GM21825 (cell line): ENCODE data around the gene HCFC1.

Experiments
- ATAC-seq: cut with Tn5 transposase; IDR thresholded peaks from one replicate; pipeline ENCODE4 v1.9.1; 2021; ENCODE audit warnings: mild to moderate bottlenecking, moderate library complexity; ENCODE audit not compliant: unreplicated experiment

The HCFC1 gene

DNA sequence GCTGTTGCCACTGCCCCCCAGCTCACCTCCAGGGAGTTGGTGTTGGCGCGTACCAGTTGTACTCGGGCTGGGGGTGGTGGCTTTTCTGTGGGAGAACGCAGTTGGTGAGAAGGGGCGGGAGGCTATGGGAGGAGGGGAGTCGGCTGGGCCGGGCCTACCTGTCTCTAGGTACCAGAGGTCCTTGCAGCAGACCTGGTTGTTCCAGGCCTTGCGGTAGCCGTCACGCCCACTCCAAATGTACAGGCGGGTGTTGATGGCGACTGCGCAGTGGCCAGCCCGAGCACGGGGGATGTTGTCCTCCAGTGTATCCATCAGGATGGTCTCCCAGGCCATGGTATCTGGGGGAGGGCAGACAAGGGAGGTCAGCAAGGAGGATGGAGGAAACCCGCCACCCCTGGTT, 11.5 kb downstream of the HCFC1 start:
- ATAC-seq: no peak

- no peak for ATAC-seq
Measured at GRCh38 chrX:153959649-153960048, 12.0 kb downstream of the HCFC1 start.

- no peak for ATAC-seq
Measured at GRCh38 chrX:153958605-153959004, 13.0 kb downstream of the HCFC1 start.

DNA sequence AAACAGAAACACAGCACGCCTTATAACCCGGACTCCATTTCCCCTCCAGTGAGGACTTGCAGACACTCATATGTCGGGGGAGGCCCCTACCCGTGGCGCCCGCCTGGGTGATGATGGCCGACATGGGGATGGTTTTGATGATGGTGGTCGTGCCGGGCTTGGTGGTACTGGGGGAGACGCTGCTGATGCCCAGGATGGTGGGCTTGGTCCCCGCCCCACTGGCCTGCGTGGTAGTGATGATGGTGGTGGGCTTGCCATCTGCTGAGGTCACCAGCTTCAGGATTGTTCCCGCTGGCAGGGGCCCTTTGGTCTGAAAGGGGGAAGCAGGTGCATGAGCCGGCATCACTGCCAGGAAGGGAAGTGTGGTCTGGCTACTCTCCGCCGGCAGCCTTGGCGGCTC, 14.4 kb downstream of the HCFC1 start:
- ATAC-seq: no peak

DNA sequence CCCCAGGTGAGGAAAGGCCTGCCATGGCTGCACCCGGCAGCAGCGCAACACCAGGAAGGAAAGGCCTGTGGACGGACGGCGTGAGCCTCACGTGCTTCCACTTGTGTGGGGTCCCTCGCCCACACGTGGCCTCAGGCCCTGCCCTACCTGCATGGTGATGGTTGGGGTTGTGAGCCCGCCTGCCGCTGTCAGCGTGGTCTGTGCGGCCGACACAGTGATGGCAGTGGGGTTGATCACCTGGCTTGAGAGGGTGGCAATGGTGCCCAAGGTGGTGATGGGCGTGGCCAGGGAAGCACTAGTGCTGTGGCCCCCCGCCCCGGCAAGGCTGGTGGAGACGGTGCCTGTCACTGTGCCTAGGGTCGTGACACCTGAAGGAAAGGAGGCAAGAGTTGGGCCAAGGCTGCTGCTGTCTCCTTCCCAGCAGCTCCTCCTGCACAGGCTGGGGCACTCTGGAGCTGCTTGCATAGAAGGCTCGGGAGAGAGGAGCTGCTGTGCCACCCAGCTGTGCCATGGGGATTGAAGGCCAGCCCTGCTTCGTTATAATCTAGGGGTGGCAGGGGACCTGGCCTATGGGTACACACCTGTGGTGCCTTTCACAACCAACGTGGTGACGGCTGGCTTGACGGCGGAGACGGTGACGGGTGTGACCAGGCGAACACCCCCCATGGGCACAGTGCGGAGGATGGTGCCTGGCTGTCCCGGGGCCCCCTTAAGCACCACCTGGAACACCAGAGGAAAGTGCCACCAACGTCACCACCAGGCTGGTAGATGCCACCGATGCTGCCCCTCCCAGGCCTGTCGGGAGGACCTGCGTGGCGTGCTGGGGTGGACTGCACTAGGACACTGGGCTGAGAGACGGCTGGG, 15.3 kb downstream of the HCFC1 start:
- no peak for ATAC-seq

DNA sequence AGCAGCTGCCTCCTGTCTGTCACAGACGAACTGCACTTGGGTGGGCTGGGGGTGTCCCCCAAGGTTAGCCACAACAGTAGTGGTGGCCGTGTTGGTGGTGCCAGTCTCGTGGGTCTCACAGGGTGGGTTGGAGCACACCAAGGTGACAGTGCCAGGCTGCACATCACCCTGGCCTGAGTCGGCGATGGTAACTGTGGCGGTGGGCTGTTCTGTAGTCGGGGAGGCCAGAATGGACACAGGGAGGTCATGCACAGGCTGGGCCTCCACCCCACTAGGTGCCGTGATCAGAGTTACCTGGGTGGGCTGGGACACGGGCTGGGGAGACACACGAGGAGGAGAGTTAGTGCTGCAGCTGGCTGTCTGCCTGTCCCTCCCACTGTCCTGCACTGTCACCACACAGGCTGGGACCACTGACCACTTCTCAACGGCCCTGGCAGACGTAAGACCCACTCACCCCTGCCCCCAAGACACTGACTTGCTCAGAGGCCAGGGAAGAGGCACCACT, 16.3 kb downstream of the HCFC1 start:
- ATAC-seq: no peak

DNA sequence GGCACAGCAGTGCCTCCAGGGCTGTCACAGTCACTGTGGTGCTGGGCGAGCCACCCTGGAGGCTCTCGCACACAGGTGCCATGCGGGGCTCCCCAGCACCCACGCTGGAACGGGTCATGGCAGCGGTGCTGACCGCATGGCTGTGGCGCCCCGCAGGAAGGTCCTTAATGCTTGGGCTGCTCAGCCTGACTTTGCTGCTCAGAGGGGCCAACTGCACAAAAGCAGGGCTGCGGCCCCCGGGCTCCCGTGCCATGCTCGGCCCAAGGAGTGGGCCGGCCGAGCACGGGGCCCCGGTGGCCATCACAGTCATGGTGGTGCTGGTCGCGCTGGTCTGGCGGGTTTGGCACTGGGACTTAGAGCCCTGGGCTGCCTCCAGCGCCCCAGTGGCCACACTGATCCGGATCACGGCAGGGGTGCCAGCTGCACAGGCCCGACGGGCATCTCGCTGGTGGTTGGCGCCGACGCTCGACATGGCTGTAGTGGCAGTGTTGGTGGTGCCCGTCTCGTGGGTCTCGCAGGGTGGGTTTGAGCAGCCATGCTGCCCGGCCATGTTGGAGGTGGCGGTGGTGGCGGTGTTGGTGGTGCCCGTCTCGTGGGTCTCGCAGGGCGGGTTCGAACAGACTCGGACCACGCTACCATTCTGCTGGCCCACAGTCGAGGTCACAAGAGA, 16.9 kb downstream of the HCFC1 start:
- no peak for ATAC-seq

DNA sequence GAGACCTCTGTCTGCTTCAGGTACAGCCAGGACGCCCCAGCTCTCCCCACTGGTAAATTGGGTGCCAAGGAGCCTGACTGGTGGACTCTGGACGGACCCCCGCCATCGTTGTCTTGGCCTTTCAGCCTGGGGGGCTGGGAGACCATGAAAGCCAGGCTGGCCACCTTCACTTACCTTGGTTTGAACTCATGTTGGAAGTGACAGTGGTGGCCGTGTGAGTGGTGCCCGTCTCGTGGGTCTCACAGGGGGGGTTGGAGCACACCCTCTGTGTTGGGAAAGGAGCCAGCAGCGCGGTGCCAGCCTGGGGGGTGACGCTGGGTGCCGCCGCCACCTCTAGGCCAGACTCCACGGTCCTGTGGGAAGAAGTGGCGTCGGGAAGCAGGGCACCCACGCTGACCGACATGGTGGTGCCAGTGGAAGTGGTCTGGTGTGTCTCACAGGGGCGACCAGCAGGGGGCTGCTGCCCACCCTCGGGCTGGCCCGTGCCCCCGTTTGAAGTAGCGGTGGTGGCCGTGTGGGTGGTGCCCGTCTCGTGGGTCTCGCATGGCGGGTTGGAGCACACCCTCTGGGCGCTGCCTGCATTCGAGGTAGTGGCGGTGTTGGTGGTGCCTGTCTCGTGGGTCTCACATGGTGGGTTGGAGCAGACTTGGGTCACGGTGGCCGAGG, 17.6 kb downstream of the HCFC1 start:
- no peak for ATAC-seq

GRCh38 chrX:153953342-153953830, 18.2 kb downstream of the HCFC1 start:
- no peak for ATAC-seq

DNA sequence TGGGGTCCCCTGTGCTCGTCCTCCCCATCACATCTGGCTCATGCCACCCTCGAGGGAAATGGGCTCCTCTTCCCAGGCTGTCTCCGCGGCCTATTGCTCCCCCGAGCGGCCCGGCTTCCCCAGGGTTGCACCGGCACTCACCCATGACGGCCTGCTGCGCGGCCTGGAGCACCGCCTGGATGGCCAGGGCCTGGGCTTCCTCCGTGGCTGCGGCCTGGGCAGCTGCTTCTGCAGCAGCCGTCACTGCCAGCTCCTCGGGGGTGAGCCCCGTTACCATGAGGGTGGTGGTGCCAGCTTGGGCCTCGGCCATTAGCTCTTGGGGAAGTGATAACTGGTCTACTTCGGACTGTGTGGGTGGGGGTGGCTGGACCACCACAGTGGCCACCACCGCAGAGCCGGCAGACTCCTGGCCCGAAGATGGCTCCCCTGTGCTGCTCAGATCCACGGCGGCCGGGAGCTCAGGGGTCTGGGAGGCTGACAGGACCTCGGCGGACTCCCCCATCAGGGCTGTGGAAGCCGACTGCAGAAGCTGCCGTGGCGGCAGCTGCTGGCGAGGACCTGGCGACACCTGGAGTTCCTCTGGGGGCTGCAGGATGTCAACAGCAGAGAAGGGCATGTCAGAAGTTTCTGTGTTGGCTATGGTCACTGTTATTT, 19.1 kb downstream of the HCFC1 start:
- no peak for ATAC-seq

DNA sequence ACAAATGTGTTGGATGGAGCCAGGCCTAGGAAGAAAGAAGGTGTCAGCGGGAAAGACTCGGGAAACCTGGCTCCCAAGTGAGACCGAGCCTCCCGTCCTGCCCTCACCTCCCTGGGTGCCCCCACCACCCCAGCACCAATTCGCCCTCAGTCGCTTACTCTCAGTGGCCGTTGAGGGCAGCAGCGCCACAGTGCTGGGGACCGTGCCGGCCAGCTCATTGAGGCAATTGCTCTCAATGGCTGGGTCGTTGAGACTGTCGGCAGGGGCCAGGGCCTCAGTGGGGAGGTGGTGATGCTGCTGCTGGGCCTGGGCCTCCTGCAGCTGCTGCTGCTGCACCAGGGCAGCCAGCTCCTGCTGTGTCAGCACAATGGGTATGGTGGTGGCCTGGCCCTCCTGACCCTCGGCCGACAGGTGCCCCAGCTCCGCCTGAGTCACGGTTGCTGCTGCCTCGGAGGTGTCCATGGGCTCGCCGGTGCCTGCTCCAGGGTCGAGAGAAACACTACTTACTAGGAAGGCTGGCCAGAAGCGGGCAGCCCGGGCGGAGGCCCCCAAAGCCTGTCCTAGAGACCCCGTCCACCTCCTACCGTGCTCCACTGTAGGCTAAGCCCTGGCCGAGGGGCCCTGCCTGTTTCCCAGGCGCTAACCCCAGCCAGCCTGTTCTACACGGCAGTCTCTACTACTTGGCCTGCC, 19.8 kb downstream of the HCFC1 start:
- ATAC-seq: no peak

DNA sequence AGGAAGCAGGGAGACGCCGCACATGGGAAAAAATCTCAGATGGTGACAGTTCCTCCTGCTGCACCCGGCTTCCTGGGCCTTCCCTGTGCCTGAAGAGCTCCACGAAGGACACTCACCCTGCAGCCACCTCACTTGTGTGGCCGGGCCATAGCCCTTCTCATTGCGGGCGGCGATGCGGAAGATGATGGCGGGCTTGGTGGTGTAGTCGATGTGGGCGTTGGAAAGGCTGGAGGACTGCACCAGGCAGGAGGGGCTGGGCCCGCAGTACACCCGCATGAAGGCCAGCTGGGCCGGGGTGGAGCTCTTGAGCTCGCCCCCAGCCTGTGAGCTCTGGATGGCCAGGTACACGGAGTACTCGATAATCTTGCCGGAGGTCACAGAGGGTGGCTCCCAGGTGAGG, 21.5 kb downstream of the HCFC1 start:
- ATAC-seq: no peak

DNA sequence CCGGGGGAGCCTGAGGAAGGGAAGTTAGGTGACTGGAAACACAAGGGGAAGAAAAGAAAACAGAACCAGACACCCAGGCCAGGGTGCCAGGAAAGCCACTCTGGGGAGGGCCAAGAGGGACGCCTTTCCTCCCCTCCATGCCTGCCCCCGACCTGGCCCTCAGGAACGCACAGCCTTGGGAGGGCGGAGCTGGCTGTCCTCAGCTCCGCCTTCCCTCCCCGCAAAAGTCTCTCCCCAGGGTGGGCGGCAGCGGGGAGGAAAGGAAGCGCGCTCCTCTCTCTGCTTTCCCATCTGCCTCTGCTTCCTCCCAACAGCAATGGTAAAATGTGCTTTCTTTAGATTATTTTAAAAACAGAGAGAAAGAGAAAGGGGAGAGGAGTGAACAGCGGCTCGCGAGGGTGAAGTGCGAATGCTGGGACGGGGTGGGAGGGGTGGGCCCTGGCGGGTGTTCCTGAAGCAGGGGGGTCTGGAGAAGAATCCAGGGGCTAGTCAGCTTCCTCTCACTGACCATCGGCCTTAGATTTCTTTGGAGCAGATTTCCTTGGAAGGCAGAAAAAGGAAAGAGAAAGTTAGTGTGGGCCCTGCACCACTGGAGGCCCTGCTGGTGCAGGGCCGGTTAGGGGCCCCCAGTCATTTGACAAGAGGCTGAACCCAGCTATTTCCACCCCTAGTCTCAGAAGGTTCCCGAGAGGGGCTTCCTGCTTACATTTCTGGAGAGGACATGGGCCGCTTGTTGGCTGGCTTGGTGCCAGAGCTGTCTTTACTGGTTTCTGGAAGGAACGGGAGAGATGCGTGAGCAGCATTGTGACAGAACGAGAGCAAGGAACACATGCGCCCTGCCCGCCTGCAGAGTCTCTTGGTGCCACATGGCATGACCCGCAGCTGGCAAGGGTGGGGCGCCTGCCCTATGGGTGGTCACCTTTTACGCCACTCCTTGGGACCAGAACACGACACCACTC, 22.5 kb downstream of the HCFC1 start:
- ATAC-seq: no peak

- no peak for ATAC-seq
Measured at GRCh38 chrX:153948002-153948466, 23.6 kb downstream of the HCFC1 start.

- ATAC-seq: peak; percentile 70
Measured at GRCh38 chrX:153947009-153947769, 24.4 kb downstream of the HCFC1 start.

DNA sequence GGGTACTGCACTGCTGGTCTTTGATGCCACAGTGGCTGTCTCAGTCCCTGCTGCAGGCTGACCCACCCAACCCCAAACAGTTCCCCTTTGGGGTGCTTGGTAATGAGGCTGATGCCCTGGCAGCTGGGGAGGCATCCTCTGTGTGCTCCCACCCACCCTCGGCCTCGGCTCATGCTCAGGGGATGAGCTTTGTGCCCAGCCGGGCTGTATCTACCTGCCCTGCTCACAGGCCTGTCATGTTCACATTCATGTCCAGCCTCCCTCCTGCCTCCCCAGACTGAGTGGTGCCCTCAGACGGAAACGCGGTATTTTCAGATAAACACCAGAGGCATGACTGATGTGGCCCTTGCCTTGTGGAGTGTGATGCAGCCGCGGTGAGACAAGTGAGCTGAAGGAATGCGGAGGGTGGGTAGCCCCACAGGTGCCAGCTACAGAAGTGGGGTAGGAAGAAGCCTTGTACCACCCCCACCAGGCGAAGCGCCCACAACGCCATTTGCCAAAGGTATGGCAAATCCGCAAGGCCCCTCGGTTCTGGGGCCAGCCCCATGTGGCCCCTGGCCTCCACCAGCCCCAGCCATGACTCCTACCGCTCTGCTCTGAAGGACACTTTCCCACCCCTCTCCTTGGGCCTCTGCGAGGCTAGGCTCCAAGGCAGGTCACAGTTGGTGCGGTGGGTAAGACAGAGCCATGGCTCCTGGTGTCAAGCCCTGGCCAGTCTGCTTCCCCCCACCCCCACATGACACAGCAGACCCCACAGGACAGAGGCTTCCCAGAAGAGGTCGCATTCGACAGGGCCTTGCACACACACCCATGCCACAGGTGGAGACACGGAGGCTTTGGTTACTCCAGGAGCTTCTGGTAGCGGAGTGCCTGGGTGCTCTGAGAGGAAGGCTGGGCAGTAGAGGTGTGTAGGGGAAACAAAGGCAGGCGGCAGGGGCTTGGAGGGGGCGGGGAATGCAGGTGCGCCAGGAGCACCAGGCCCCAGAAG, 25.4 kb downstream of the HCFC1 start:
- ATAC-seq: no peak

- ATAC-seq: no peak
Measured at GRCh38 chrX:153944800-153945150, 26.8 kb downstream of the HCFC1 start.
